CD14-positive monocyte (primary cell): ENCODE measurements around the gene FLII. TPM values are rescaled to one million over a fixed set of nuclear protein-coding genes. Genes with fewer than 3 reads are reported as not detected.
"Not testable (repeated sequence)": the region's sequence is repeated elsewhere in the genome, so short reads cannot be mapped to it uniquely, and the experiment has no call there.

Experiments used
- DNase-seq, 3 donors: peaks; one replicate each; pipeline ENCODE4 v3.0.0-alpha.2; 2011 to 2022
- H2AFZ ChIP-seq: 2 replicates; pipeline ENCODE4 v1.6.0; 2012; ENCODE audit warnings: mild to moderate bottlenecking, low read depth, low read length, inconsistent platforms; ENCODE audit not compliant: insufficient read depth, poor library complexity, severe bottlenecking
- H3K27ac ChIP-seq, 2 donors: 1 replicate in 1 of 2; 2 replicates in 1 of 2; pipeline ENCODE4 v1.5.1; 2012 to 2013; ENCODE audit warnings: low read length in 2 of 2, control low read depth in 1 of 2, inconsistent platforms in 1 of 2, low read depth in 1 of 2, mild to moderate bottlenecking in 1 of 2
- H3K27me3 ChIP-seq, 2 donors: one replicate each; pipeline versions ENCODE4 v1.6.0 to v1.6.1; 2011 to 2013; ENCODE audit warnings: low read length in 2 of 2; ENCODE audit not compliant: control insufficient read depth in 2 of 2, insufficient read depth in 2 of 2
- H3K36me3 ChIP-seq, 2 donors: replicated peaks in 1 of 2; 1 replicate in 1 of 2; 2 replicates in 1 of 2; pipeline versions ENCODE4 v1.5.1 to v1.6.1; 2012 to 2013; ENCODE audit warnings: low read length in 2 of 2, control low read depth in 1 of 2, inconsistent platforms in 1 of 2, mild to moderate bottlenecking in 1 of 2; ENCODE audit not compliant: insufficient read depth in 2 of 2, control insufficient read depth in 1 of 2
- H3K4me1 ChIP-seq, 2 donors: 1 replicate in 1 of 2; 2 replicates in 1 of 2; pipeline versions ENCODE4 v1.5.1 to v1.6.1; 2012 to 2013; ENCODE audit warnings: low read length in 2 of 2, control low read depth in 1 of 2, inconsistent platforms in 1 of 2, mild to moderate bottlenecking in 1 of 2, moderate library complexity in 1 of 2; ENCODE audit not compliant: insufficient read depth in 2 of 2, control insufficient read depth in 1 of 2
- H3K4me2 ChIP-seq: replicated peaks from 2 replicates; pipeline ENCODE3; 2012; ENCODE audit warnings: low read length, moderate library complexity, mild to moderate bottlenecking; ENCODE audit not compliant: poor library complexity, severe bottlenecking; ENCODE audit errors: extremely low read depth
- H3K4me3 ChIP-seq, 3 experiments: fragments of 200-600 bp in 1 of 3; sonication (generic) in 1 of 3; replicated peaks in 1 of 3; 1 replicate in 2 of 3; 2 replicates in 1 of 3; pipeline ENCODE4 v1.5.1; 2011 to 2013; ENCODE audit warnings: low read length in 3 of 3, mild to moderate bottlenecking in 3 of 3, control low read depth in 2 of 3, low read depth in 2 of 3, inconsistent platforms in 1 of 3, moderate library complexity in 1 of 3
- H3K79me2 ChIP-seq: 2 replicates; pipeline ENCODE4 v1.6.0; 2012; ENCODE audit warnings: mild to moderate bottlenecking, control low read depth, inconsistent platforms, low read length, moderate library complexity; ENCODE audit not compliant: insufficient read depth
- H3K9ac ChIP-seq: 2 replicates; pipeline ENCODE4 v1.6.0; 2017; ENCODE audit warnings: low read length, mild to moderate bottlenecking; ENCODE audit not compliant: insufficient read depth, poor library complexity, severe bottlenecking
- H3K9me3 ChIP-seq, 2 donors: replicated peaks in 1 of 2; 1 replicate in 1 of 2; 2 replicates in 1 of 2; pipeline versions ENCODE4 v1.5.1 to v1.6.1; 2012 to 2013; ENCODE audit warnings: low read length in 2 of 2, control low read depth in 1 of 2; ENCODE audit not compliant: control insufficient read depth in 1 of 2, insufficient read depth in 1 of 2
- H4K20me1 ChIP-seq: 2 replicates; pipeline ENCODE4 v1.6.0; 2012; ENCODE audit warnings: mild to moderate bottlenecking, low read length, control low read depth, moderate library complexity; ENCODE audit not compliant: insufficient read depth
- H3K27ac Mint-ChIP-seq, 7 donors: one replicate each; pipeline ENCODE4 v1.8.0; 2020; ENCODE audit warnings: mild to moderate bottlenecking in 7 of 7, mixed read lengths in 7 of 7, moderate library complexity in 6 of 7, inconsistent platforms in 2 of 7
- H3K27me3 Mint-ChIP-seq, 3 donors: one replicate each; pipeline ENCODE4 v1.8.0; 2021 to 2022; ENCODE audit warnings: low read depth in 3 of 3, mild to moderate bottlenecking in 3 of 3, mixed read lengths in 3 of 3, moderate library complexity in 3 of 3, inconsistent platforms in 1 of 3
- H3K36me3 Mint-ChIP-seq, 2 donors: one replicate each; pipeline ENCODE4 v1.8.0; 2020; ENCODE audit warnings: mixed read lengths in 2 of 2, inconsistent platforms in 1 of 2, mild to moderate bottlenecking in 1 of 2
- H3K4me1 Mint-ChIP-seq: one replicate; pipeline ENCODE4 v1.8.0; 2020; ENCODE audit warnings: mild to moderate bottlenecking, mixed read lengths
- H3K4me3 Mint-ChIP-seq, 2 donors: one replicate each; pipeline ENCODE4 v1.8.0; 2020; ENCODE audit warnings: mild to moderate bottlenecking in 2 of 2, mixed read lengths in 2 of 2, moderate library complexity in 1 of 2
- H3K9me3 Mint-ChIP-seq, 7 donors: one replicate each; pipeline ENCODE4 v1.8.0; 2020 to 2022; ENCODE audit warnings: mixed read lengths in 7 of 7, mild to moderate bottlenecking in 6 of 7, moderate library complexity in 6 of 7, inconsistent platforms in 2 of 7
- CTCF ChIP-seq: fragments of 200-600 bp; IDR thresholded peaks from one replicate; pipeline ENCODE4 v1.8.0; 2022; ENCODE audit warnings: antibody characterized with exemption, mild to moderate bottlenecking
- WGBS: methylation state at CpG from one replicate; pipeline ENCODE4 v1.1.5; 2013; ENCODE audit warnings: missing lambda C conversion rate; ENCODE audit not compliant: insufficient coverage; 5-methylcytosine and 5-hydroxymethylcytosine counted together
- intact Hi-C, 2 donors: fragments of 100-400 bp; cut with micrococcal nuclease; formaldehyde crosslinking; loops; one replicate each; pipeline versions ENCODE4 v1.15.0 to v1.15.1; 2023
- polyA minus RNA-seq: library from RNA; depleted of rRNA, polyadenylated mRNA; stranded (reverse); fragments of >200 nt; gene quantifications from 2 replicates; pipeline ENCODE4 v1.2.3, GENCODE V29; 2012
- polyA plus RNA-seq, 3 donors: library from polyadenylated mRNA; depleted of rRNA in 1 of 3; unstranded in 2 of 3; stranded (reverse) in 1 of 3; fragments of 300-500 nt in 2 of 3; fragments of >200 nt in 1 of 3; fragmentation: Illumina TruSeq in 2 of 3; gene quantifications; 1 replicate in 2 of 3; 2 replicates in 1 of 3; pipeline ENCODE4 v1.2.3, GENCODE V29; 2012 to 2021
- total RNA-seq, 12 experiments: library from RNA in 1 of 12; stranded (reverse) in 1 of 12; fragments of 120-200 nt in 1 of 12; gene quantifications; one replicate each; pipeline ENCODE4 v1.2.4 and lab custom pipeline; 2013 to 2026; ENCODE audit warnings: mixed read lengths in 6 of 12, inconsistent platforms in 1 of 12

FLII gene
- 339 TPM for total RNA-seq (2013)
- polyA plus RNA-seq (100 to 1,000 TPM; 145 to 724 (median 227) TPM), polyA minus RNA-seq (350 and 515 TPM in 2 replicates), total RNA-seq (lab: John Stamatoyannopoulos, UW) (103 to 277 (median 224) reads per million in 11 experiments)

GRCh38 chr17:18258356-18259038, at the start of gene FLII:
Gene FLII, minus strand, starts transcription at chr17:18258738. Its CDS starts 48 bp downstream, at chr17:18258690.
- Histone ChIP-seq H3K9ac (peak within 1 kb of the TSS; percentile 99), H3K27me3 (no peaks in the 10 kb centered on the region), H4K20me1 (peaks cover 47% of the 10 kb centered on the region), H3K27ac (peak within 1 kb of the TSS; percentile 90 to 95), H3K9me3 (no peaks in the 10 kb centered on the region), H3K4me1 (peaks cover 39 to 54% of the 10 kb centered on the region in 2 donors), H3K4me3 (peak within 1 kb of the TSS; percentile 78 to 82 (median 81)), H3K36me3 (peaks cover 32 to 40% of the 10 kb centered on the region in 2 donors), H2AFZ (peak within 1 kb of the TSS; percentile 93), H3K79me2 (peaks cover 46% of the 10 kb centered on the region), H3K4me2 (peak within 1 kb of the TSS; percentile 92)
- peak within 1 kb of the TSS; percentile 99 to 100 (median 99) for H3K27ac Mint-ChIP-seq
- H3K9me3 Mint-ChIP-seq = no peaks in the 10 kb centered on the region
- H3K27me3 Mint-ChIP-seq = peaks cover 0 to 2% (median 1%) of the 10 kb centered on the region in 3 donors
- intact Hi-C loops = loop anchor here in 1 of 2 donors (5.0 kb wide), 1 partner anchor 39 kb away; no protein-coding TSS in a partner anchor
- WGBS = 2% methylated on average over 71 of the region's 71 CpGs
- no peak for TF ChIP-seq CTCF
- H3K4me3 Mint-ChIP-seq = peak within 1 kb of the TSS; percentile 95 to 98
- peaks cover 38% of the 10 kb centered on the region for H3K4me1 Mint-ChIP-seq
- peak; percentile 26 to 60 (median 29) for DNase-seq
- H3K36me3 Mint-ChIP-seq = peaks cover 34 to 42% of the 10 kb centered on the region in 2 donors

GRCh38 chr17:18303206-18303605, 44.7 kb upstream of the FLII start:
- not testable (repeated sequence) for H3K27me3 Mint-ChIP-seq, H3K4me3 Mint-ChIP-seq
- peaks cover 51 to 75% of the 10 kb centered on the region in 2 donors for H3K36me3 ChIP-seq

More at GRCh38 chr17:18303206-18303605, 44.7 kb upstream of the FLII start:
- H4K20me1 ChIP-seq, H3K9me3 Mint-ChIP-seq, DNase-seq, H3K4me3 ChIP-seq, H3K4me2 ChIP-seq, H2AFZ ChIP-seq, H3K9me3 ChIP-seq, H3K27me3 ChIP-seq, H3K9ac ChIP-seq, intact Hi-C loops: not testable (repeated sequence)
- Mint-ChIP-seq H3K4me1 (peaks cover 50% of the 10 kb centered on the region), H3K27ac (peak overlapping the region in 3 of 7 donors; percentile 21 to 80 (median 41)), H3K36me3 (peaks cover 53 to 77% of the 10 kb centered on the region in 2 donors)
- 100% methylated on average over 6 of the region's 13 CpGs for WGBS
- Histone ChIP-seq H3K4me1 (peaks cover 47 to 49% of the 10 kb centered on the region in 2 donors), H3K27ac (peak overlapping the region in 1 of 2 donors; percentile 85), H3K79me2 (peaks cover 49% of the 10 kb centered on the region)
